HG03095 (cell line): ENCODE measurements around the gene PATJ.
"Not testable (repeated sequence)": the region's sequence is repeated elsewhere in the genome, so short reads cannot be mapped to it uniquely, and the experiment has no call there.

Experiments
- ATAC-seq: cut with Tn5 transposase; IDR thresholded peaks from one replicate; pipeline ENCODE4 v1.9.1; 2021; ENCODE audit warnings: moderate library complexity; ENCODE audit not compliant: unreplicated experiment

PATJ gene

GRCh38 chr1:62142496-62142895 is 400.2 kb downstream of the PATJ start:
- ATAC-seq = no peak

DNA sequence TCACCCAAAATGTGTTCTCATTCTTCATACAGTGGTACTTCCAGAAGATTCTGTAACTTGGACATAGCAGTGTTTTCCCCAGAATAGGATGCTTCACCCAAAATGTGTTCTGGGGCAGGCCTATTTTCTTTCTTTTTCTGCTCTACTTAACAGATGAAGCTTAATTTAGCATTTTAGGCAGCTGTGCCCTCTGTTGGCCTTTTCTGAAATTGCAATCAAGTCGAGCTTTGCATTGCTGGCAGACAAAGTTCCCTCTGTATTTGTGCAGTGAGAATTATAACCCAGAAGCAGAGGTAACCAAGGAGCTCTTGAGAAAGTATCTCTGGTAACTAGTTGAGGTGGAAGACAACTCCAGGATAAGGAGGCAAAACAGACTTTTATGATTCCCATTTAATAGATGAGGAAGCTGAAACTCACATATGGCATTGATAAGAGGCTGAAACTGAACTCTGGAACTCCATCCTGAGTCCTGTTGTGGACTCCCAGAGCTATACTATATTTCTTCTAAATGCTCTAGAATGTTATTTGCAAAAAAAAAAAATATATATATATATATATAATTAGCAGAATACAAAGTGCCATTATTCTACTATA is 402.1 kb downstream of the PATJ start:
- ATAC-seq = no peak

- ATAC-seq = peak; percentile 66
Observed at GRCh38 chr1:62159940-62160348, 417.7 kb downstream of the PATJ start.

DNA sequence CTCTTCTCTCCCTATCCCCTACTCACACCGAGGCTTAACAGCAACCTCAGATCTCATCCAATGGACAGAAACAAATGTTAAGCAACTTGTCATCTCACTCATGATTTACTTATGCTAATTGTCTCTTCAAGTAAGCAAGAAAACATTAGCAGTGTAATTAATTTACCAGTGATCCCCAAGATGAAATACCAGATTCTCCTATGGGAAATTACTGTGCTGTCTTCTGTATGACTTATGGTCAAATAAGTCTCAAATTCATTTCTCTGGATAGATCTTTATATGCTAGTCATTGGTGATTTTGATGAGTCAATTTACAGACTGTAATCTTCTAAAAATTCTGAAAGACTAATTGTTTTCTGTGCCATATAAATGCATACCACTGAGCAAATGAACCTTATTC is 419.4 kb downstream of the PATJ start:
- no peak for ATAC-seq

GRCh38 chr1:62170380-62170779 is 428.1 kb downstream of the PATJ start:
- not testable (repeated sequence) for ATAC-seq

DNA sequence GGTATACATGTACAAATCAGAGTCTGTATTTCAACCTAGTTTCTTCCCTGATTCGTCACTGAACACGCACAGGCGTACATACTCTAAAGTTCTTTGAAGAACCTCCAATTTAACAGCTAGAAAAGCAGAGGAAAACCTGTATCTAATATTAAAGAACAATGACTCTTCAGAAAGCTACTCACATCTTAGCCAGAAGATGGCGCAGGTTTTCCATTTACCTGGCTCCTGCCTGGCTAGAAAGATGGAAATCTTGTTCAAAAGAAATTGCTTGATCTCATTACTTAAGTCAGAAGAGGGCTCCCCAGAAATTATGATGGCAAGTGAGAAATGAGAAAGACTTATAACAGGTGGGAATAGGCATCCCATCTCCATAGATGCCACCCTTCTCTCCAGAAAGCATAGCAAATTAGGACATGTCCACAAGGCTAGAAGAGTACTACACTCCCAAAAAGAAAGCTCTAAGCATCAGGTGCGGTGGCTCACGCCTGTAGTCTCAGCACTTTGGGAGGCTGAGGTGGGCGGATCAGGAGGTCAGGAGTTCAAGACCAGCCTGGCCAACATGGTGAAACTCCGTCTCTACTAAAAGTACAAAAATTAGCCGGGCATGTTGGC is 433.4 kb downstream of the PATJ start:
- no peak for ATAC-seq

GRCh38 chr1:62176597-62177312 is 434.5 kb downstream of the PATJ start:
- no peak for ATAC-seq

DNA sequence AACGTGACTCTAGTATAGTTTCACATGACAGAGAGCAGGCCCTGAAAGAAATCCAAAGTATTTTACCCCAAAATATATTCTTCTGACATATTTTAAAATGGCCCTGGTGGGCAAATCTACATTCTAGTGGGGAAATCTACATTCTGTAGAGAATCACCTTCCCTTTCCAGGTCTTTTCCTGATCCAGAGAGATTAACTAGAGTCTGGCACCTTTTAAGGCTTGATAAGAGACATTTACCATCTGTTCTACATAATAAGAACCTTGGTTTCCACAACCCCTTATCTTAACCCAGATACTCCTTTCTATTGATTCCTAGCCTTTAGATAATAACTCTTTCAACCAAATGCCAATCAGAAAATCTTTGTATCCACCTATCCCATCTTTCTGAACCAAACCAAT is 435.3 kb downstream of the PATJ start:
- ATAC-seq = no peak

- ATAC-seq = no peak
Observed at GRCh38 chr1:62178372-62178771, 436.1 kb downstream of the PATJ start.

GRCh38 chr1:62180054-62180453 is 437.8 kb downstream of the PATJ start:
- ATAC-seq = not testable (repeated sequence)

DNA sequence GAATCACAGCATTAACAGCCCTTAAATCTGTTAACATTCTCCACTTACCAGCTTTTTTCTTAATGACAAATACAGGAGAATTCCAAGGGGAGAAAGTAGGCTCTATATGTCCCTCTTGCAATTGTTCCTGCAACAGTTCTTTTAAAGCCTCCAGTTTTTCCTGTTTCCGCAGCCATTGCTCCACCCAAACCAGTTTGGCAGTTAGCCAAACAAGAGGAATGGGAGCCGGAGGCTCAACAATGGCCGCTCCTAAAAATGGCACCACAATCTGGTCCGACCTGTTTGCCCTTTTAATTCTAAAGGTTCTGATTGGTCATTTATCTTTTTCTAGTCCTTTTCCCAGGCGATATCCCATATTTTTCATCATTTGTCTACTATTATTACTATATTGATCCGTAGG is 438.4 kb downstream of the PATJ start:
- ATAC-seq = no peak

DNA sequence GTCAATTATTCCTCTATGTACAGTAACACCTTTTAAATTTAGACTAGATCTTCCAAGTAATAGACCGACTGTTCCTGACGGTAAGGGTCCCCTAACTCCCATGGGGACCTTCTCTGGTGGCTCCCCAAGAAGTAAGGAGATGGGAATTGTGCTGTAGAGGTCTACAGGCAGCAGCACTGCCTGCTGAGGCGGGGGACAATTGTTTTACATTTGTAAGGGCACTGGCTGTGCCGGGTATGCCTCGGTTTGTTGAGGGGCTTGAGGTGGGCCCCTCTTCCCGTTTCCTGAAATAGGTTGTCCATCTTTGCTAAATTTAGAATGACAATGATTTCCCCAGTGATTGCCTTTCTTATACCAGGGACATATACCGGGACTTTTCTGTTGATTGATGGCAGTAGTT is 439.3 kb downstream of the PATJ start:
- no peak for ATAC-seq

DNA sequence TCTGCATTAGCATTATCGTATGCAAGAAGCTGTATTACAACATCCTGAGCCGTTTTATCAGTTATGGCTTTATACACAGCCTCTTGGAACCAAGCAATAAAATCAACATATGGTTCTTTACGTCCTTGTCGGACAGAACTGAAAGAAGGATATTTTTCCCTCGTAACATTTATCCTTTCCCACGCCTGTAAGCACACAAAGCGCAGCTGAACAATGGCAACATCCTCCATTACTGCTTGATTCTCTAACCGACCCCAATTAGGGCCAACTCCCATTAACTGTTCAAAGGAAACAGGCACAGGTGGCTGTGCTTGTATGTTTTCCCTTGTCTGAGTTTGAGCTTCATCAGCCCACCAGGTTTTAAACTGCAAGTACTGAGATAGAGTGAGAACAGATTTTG is 439.9 kb downstream of the PATJ start:
- not testable (repeated sequence) for ATAC-seq

DNA sequence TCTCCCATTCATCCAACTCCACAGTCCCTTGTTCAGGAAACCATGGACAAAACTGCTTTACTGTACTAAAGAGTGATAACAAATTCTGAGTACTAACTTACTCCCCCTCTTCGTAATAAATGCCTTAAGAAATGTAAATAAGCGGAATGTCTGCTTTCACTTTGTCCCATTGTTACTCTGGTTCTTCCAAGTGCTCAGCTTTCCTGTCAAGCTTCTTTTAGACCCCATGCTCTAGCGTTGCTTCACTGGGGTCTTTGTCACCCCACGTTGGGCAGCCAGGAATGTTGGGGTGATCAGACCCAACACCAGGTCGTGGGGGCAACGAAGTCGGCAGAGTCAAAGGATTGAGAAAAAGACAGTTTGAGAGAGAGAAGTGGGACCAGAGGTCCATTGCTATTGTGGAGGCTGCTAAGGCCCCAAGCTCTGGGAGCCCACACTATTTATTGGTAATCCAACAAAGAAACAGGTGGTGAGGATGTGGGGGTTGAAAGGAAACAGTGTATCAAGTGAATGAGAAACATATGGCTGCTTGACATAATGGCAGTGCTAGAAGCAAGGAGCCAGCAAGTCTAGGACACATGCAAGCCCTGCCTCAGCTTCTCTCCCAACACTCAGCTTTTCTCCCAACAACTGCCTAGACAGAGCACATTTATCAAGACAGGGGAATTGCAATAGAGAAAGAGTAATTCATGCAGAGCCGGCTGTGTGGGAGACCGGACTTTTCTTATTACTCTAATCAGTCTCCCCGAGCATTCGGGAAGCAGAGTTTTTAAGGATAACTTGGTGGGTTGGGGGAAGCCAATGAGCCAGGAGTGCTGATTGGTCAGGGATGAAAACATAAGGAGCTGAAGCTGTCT is 441.1 kb downstream of the PATJ start:
- ATAC-seq = not testable (repeated sequence)

GRCh38 chr1:62184336-62184735 is 442.1 kb downstream of the PATJ start:
- no peak for ATAC-seq

- not testable (repeated sequence) for ATAC-seq
Observed at GRCh38 chr1:62185233-62185632, 443.0 kb downstream of the PATJ start.

- ATAC-seq = no peak
Observed at GRCh38 chr1:62185677-62186076, 443.4 kb downstream of the PATJ start.

- no peak for ATAC-seq
Observed at GRCh38 chr1:62187548-62187947, 445.3 kb downstream of the PATJ start.

- no peak for ATAC-seq
Observed at GRCh38 chr1:62188111-62188510, 445.8 kb downstream of the PATJ start.

DNA sequence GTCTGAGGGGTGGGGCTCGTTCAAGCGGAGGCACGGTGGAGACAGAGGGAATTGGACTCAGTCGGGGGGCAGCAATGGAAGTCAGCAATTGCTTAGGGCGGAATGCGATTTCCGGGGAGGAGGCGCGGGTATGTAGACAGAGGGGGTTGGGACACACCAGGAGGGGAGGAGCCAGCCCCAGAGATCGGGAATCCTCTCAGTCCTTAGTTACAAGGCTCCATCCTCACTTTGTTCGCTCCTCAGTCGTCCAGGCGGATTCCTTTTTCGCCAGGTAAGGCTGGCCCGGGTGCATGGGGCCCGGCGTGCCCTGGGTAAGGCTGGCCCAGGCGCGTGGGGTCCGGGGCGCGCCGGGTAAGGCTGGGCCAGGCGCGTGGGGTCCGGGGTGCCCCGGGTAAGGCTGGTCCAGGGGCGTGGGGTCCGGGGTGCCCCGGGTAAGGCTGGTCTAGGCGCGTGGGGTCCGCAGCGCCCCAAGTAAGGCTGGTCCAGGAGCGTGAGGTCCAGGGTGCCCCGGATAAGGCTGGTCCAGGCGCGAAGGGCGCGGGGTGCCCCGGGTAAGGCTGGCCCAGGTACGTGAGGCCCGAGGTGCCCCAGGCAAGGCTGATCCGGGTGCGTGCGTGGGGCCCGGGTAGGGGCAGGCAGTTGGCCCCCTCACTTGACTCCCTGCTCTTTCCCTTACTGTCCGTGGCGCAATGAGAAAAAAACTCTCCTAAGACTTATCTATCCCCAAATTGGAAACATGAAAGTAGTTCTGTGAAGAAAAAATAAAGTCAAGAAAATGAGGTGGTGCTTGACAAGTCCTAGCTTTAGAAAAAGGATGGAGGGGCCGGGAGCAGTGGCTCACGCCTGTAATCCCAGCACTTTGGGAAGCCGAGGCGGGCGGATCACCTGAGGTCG is 452.6 kb downstream of the PATJ start, which contains the start of gene L1TD1:
Gene L1TD1 (plus strand): TSS at position 199 of the 894 bp plus-strand sequence. CDS start 11,780 bp downstream, outside the sequence.
- peak; percentile 29 for ATAC-seq
